Hepatocyte (in vitro differentiated cells): ENCODE results near the gene AUH.

Experiments
- EZH2 ChIP-seq: fragments of 200-600 bp; sonication (generic); IDR thresholded peaks from 2 replicates; pipeline ENCODE4 v1.6.1; 2016; ENCODE audit warnings: antibody characterized with exemption, mild to moderate bottlenecking, borderline replicate concordance
- TF ChIP-seq, protein P1 (sequence below): fragments of 200-600 bp; sonication (generic); IDR thresholded peaks from 2 replicates; pipeline ENCODE4 v1.5.1; 2016; ENCODE audit warnings: antibody characterized with exemption, mild to moderate bottlenecking; ENCODE audit not compliant: poor library complexity

DNA sequence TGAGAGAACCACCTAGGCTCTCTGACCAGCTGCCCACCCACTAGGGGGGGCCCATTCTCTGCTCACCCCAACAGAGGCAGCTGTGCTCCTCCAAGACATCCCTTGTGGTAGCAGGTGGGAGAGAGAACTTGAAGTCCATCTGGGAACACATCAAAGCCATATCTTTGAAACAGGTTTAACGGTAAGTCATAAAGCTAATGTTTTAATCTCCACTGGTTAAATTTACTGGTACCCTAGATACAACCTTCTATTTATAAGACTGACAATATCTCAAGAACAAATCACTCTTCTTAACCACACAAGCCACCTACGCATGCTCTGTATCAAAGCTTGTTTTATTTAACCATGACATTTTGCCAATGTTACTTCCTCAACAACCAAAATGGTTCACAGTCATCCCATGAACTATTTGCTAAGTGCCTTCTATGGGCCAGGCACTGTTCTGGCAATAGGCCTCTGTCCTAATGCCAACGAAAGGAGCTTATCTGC is 20.4 kb downstream of the AUH start:
- TF ChIP-seq, protein P1, sequence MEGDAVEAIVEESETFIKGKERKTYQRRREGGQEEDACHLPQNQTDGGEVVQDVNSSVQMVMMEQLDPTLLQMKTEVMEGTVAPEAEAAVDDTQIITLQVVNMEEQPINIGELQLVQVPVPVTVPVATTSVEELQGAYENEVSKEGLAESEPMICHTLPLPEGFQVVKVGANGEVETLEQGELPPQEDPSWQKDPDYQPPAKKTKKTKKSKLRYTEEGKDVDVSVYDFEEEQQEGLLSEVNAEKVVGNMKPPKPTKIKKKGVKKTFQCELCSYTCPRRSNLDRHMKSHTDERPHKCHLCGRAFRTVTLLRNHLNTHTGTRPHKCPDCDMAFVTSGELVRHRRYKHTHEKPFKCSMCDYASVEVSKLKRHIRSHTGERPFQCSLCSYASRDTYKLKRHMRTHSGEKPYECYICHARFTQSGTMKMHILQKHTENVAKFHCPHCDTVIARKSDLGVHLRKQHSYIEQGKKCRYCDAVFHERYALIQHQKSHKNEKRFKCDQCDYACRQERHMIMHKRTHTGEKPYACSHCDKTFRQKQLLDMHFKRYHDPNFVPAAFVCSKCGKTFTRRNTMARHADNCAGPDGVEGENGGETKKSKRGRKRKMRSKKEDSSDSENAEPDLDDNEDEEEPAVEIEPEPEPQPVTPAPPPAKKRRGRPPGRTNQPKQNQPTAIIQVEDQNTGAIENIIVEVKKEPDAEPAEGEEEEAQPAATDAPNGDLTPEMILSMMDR = no peak
- TF ChIP-seq EZH2 = no peak
